Panc1 (cell line): ENCODE measurements around the gene APOF. TPM values are rescaled to one million over a fixed set of nuclear protein-coding genes. Genes with fewer than 3 reads are reported as not detected.

ENCODE experiments used
- ATAC-seq: fragments of 200-7000 bp; cut with Tn5 transposase; 2 replicates; pipeline ENCODE4 v1.9.1; 2020; ENCODE audit warnings: mild to moderate bottlenecking, moderate library complexity
- BruUV-seq: library from RNA; stranded (reverse); fragments of 400-500 nt; replicated peaks from 2 replicates; lab custom pipeline; 2021; lab: Mats Ljungman, UMichigan
- CTCF ChIA-PET: fragments of 300-600 bp; sonication (Branson Sonifier 250); formaldehyde crosslinking; loops from one replicate; lab custom pipeline; 2022; ENCODE audit warnings: antibody characterized with exemption; lab: Charles Lee
- POLR2A ChIA-PET: fragments of 300-600 bp; sonication (Branson Sonifier 250); formaldehyde crosslinking; loops from one replicate; lab custom pipeline; 2022; ENCODE audit warnings: antibody characterized with exemption; lab: Charles Lee
- DNase-seq: peaks from one replicate; pipeline ENCODE4 v3.0.0-alpha.2; 2010; ENCODE audit warnings: low read depth, low spot score
- H3K27ac ChIP-seq: 2 replicates; pipeline ENCODE4 v1.5.1; 2011; ENCODE audit warnings: mild to moderate bottlenecking, low read length, inconsistent platforms
- H3K27me3 ChIP-seq: fragments of 200-500 bp; sonication (Bioruptor generic); 2 replicates; pipeline ENCODE4 v1.6.0; 2014; ENCODE audit warnings: low read length, inconsistent platforms; ENCODE audit not compliant: control insufficient read depth, insufficient read depth
- H3K36me3 ChIP-seq: fragments of 200-500 bp; sonication (Bioruptor generic); 2 replicates; pipeline ENCODE4 v1.5.1; 2014; ENCODE audit warnings: inconsistent platforms, mild to moderate bottlenecking, low read length, moderate library complexity; ENCODE audit not compliant: control insufficient read depth, insufficient read depth
- H3K4me1 ChIP-seq: 2 replicates; pipeline ENCODE4 v1.5.1; 2011; ENCODE audit warnings: inconsistent platforms, mild to moderate bottlenecking, low read length, moderate library complexity; ENCODE audit not compliant: control insufficient read depth, insufficient read depth
- H3K4me3 ChIP-seq, 2 experiments: 2 replicates each; pipeline ENCODE4 v1.5.1; 2011 to 2012; ENCODE audit warnings: low read depth in 2 of 2, low read length in 2 of 2, mild to moderate bottlenecking in 2 of 2, inconsistent platforms in 1 of 2, moderate library complexity in 1 of 2
- H3K9me3 ChIP-seq: fragments of 200-500 bp; sonication (Bioruptor generic); 2 replicates; pipeline ENCODE4 v1.5.1; 2014; ENCODE audit warnings: low read depth, mild to moderate bottlenecking, inconsistent platforms, low read length, moderate library complexity; ENCODE audit not compliant: control insufficient read depth, insufficient read depth
- CTCF ChIP-seq: fragments of 450-650 bp; IDR thresholded peaks from 2 replicates; pipeline ENCODE4 v1.5.1; 2017; ENCODE audit warnings: mild to moderate bottlenecking
- POLR2AphosphoS5 ChIP-seq: IDR thresholded peaks from 2 replicates; pipeline ENCODE4 v1.6.1; 2012; ENCODE audit warnings: mild to moderate bottlenecking, low read depth, low read length, moderate library complexity
- REST ChIP-seq, 2 experiments: IDR thresholded peaks; 2 replicates each; pipeline ENCODE4 v1.6.1; 2011 to 2012; ENCODE audit warnings: low read depth in 2 of 2, control low read depth in 1 of 2, low read length in 1 of 2, mild to moderate bottlenecking in 1 of 2, moderate library complexity in 1 of 2; ENCODE audit not compliant: insufficient read depth in 1 of 2
- SIN3A ChIP-seq: IDR thresholded peaks from 2 replicates; pipeline ENCODE4 v1.6.1; 2012; ENCODE audit warnings: low read depth, mild to moderate bottlenecking, low read length, moderate library complexity, borderline replicate concordance; ENCODE audit not compliant: insufficient read depth
- TCF7L2 ChIP-seq: IDR thresholded peaks from 2 replicates; pipeline ENCODE4 v1.6.1; 2011; ENCODE audit warnings: mild to moderate bottlenecking, low read depth, low read length, inconsistent platforms
- in situ Hi-C: cut with HindIII; loops from 2 replicates; pipeline ENCODE4 v1.10.0; 2016; ENCODE audit warnings: low sequenced_read_pairs, low pct_unique_long_range_greater_than_20kb
- intact Hi-C: fragments of 100-400 bp; cut with micrococcal nuclease; formaldehyde crosslinking; loops from one replicate; pipeline ENCODE4 v1.10.0; 2022; ENCODE audit not compliant: unreplicated experiment
- total RNA-seq: library from RNA; stranded (reverse); gene quantifications from one replicate; pipeline ENCODE4 v1.2.1, GENCODE V29; 2021; ENCODE audit not compliant: unreplicated experiment

APOF gene
- total RNA-seq, 1 experiment from 2014 or later = 0.10 TPM

- H3K27me3 ChIP-seq = no peaks in the 10 kb centered on the region
- no peaks in the 10 kb centered on the region for H3K9me3 ChIP-seq
- TF ChIP-seq CTCF (no peak), SIN3A (no peak), REST (IDR thresholded peaks at IDR 0.05; ENCODE audit: insufficient read depth in 1 of 2, low read depth in 2 of 2, low read length in 1 of 2) (no peak), POLR2AphosphoS5 (no peak), TCF7L2 (no peak)
- CTCF ChIA-PET = no interaction called here
- H3K4me1 ChIP-seq = peaks cover 8% of the 10 kb centered on the region
- no peak for DNase-seq
- no peaks in the 10 kb centered on the region; the same call in 1 of the 2 replicates for H3K36me3 ChIP-seq
- ATAC-seq = no peak
- intact Hi-C loops = no loop called here
- in situ Hi-C loops = no loop called here
- BruUV-seq = no TSS peak
- POLR2A ChIA-PET = interaction anchor here (0.5 to 0.6 kb wide), 2 partner anchors 7 to 250 kb away, joined by 3 read pairs; no protein-coding TSS in a partner anchor
- H3K4me3 ChIP-seq = peak overlapping the region; percentile 87 to 95
- H3K27ac ChIP-seq = peak overlapping the region; percentile 96
Observed at GRCh38 chr12:56358836-56359532, 3.7 kb downstream of the APOF start.

GRCh38 chr12:56351325-56351724 lies 11.3 kb downstream of the APOF start:
- Histone ChIP-seq H3K36me3 (0 out of 2 replicates have a peak, but pooled peaks cover 5% of the 10 kb centered on the region), H3K27ac (no peak overlapping the region), H3K4me1 (no peaks in the 10 kb centered on the region), H3K27me3 (no peaks in the 10 kb centered on the region), H3K4me3 (no peak overlapping the region), H3K9me3 (no peaks in the 10 kb centered on the region)
- BruUV-seq = no TSS peak
- ATAC-seq (no peak), DNase-seq (no peak)
- POLR2A ChIA-PET = interaction anchor here (1.0 kb wide), 1 partner anchor 9 kb away, joined by 3 read pairs; the partner anchor contains the start of gene STAT2
- CTCF ChIA-PET = no interaction called here
- in situ Hi-C loops (no loop called here), intact Hi-C loops (no loop called here)
- TF ChIP-seq POLR2AphosphoS5 = no peak

- no TSS peak for BruUV-seq
- no peaks in the 10 kb centered on the region for H3K27me3 ChIP-seq
- no peaks in the 10 kb centered on the region for H3K4me1 ChIP-seq
- ChIA-PET CTCF (no interaction called here), POLR2A (interaction anchor here (1.0 kb wide), 1 partner anchor 9 kb away, joined by 3 read pairs; the partner anchor contains the start of gene STAT2)
- ATAC-seq (no peak), DNase-seq (no peak)
- no peak overlapping the region for H3K27ac ChIP-seq
- no peak for TF ChIP-seq SIN3A
- no peak for TF ChIP-seq CTCF
- TF ChIP-seq REST (IDR thresholded peaks at IDR 0.05; ENCODE audit: insufficient read depth in 1 of 2, low read depth in 2 of 2, low read length in 1 of 2) = no peak
- TF ChIP-seq POLR2AphosphoS5 = no peak
- TF ChIP-seq TCF7L2 = no peak
- no peak overlapping the region for H3K4me3 ChIP-seq
- in situ Hi-C loops (no loop called here), intact Hi-C loops (no loop called here)
- no peaks in the 10 kb centered on the region for H3K9me3 ChIP-seq
- H3K36me3 ChIP-seq = 0 out of 2 replicates have a peak, but pooled peaks cover 5% of the 10 kb centered on the region
Observed at GRCh38 chr12:56350662-56351061, 12.0 kb downstream of the APOF start.
